Neuron (in vitro differentiated cells): ENCODE measurements around the gene PTTG1IP2.

ENCODE experiments used
- H2AFZ ChIP-seq: one replicate; pipeline ENCODE4 v1.6.1; 2013; ENCODE audit warnings: low read depth, mild to moderate bottlenecking, inconsistent platforms, low read length, moderate library complexity
- H3K27me3 ChIP-seq: one replicate; pipeline ENCODE4 v1.6.1; 2013; ENCODE audit warnings: low read length; ENCODE audit not compliant: insufficient read depth
- H3K36me3 ChIP-seq: one replicate; pipeline ENCODE4 v1.6.1; 2013; ENCODE audit warnings: low read length; ENCODE audit not compliant: insufficient read depth
- H3K4me1 ChIP-seq: one replicate; pipeline ENCODE4 v1.6.1; 2013; ENCODE audit warnings: low read length; ENCODE audit not compliant: insufficient read depth
- H3K4me3 ChIP-seq: 2 replicates; pipeline ENCODE4 v1.5.1; 2013; ENCODE audit warnings: mild to moderate bottlenecking, low read length, moderate library complexity
- H3K9me3 ChIP-seq: one replicate; pipeline ENCODE4 v1.6.1; 2013; ENCODE audit warnings: low read length

PTTG1IP2 gene

DNA sequence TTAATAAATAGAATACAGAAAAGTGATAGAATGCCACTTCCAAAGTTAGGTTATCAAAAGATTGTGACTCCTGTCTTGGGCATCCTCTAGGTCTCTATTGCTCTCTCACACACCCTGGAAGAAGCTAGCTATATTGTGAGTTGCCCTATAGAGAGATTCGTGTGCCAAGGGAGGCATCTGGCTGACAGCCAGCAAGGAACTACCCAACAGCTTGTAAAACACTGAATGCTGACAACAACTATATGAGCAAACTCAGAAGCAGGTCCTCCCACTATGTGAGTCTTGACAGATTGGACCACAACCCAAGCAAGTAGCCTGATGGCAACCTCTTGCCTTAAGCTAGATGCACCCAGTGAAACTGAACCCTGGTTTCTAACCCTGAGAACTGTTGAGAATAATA, 71.0 kb downstream of the PTTG1IP2 start:
- Histone ChIP-seq H3K36me3 (no peaks in the 10 kb centered on the region), H2AFZ (no peak overlapping the region), H3K27me3 (no peaks in the 10 kb centered on the region), H3K9me3 (no peaks in the 10 kb centered on the region), H3K4me1 (no peaks in the 10 kb centered on the region), H3K4me3 (no peak overlapping the region)

DNA sequence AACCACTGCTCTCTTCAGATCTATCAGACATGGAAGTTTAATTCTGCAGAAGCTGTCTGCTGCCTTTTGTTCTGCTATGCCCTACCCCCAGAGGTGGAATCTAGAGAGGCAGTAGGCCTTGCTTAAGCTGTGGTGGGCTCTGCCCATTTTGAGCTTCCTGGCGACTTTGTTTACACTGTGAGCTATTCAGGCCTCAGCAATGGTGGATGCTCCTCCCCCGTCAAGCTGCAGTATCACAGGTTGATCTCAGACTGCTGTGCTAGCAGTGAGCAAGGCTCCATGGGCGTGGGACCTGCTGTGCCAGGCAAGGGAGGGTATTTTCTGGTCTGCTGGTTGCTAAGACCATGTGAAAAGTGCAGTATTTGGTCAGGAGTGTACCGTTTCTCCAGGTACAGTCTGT, 81.6 kb downstream of the PTTG1IP2 start:
- no peak overlapping the region for H2AFZ ChIP-seq
- H3K36me3 ChIP-seq = no peaks in the 10 kb centered on the region
- no peaks in the 10 kb centered on the region for H3K27me3 ChIP-seq
- no peaks in the 10 kb centered on the region for H3K4me1 ChIP-seq
- H3K4me3 ChIP-seq = no peak overlapping the region
- H3K9me3 ChIP-seq = no peaks in the 10 kb centered on the region

DNA sequence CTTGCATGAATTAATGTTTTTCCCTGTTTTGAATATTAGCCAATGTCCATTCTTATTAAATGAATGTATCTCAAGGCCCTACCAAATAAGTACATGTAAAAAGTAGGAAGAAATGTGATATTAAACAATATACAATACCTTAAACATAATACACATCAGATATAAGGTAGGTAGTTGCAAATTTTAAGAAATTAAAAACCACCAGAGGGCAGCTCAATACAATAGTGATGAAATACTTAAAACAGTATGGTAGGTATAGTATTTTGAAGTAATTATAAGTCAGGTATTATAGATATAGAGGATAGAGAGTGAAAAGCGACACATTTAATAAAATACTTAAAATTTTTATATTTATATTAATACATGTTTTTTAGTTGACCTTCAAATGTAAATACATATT, 83.1 kb downstream of the PTTG1IP2 start:
- H3K4me1 ChIP-seq = no peaks in the 10 kb centered on the region
- no peaks in the 10 kb centered on the region for H3K27me3 ChIP-seq

DNA sequence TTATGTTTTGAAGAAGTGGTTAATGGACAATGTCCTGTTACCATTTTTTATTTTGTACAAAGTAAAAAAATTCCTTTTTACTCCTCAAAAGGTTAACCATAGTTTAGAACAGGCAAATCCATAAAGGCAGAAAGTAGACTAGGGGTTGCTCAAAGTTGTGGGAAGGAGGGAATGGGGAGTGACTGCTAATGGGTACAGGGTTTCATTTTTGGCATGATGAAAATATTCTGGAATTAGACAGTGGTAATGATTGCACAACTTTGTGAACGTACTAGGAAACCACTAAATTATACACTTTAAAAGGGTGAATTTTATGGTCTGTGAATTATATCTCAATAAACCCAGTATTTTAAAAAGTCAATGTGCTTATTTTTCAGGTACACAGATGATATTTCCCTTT, 91.3 kb downstream of the PTTG1IP2 start:
- H3K27me3 ChIP-seq = peaks cover 3% of the 10 kb centered on the region
- H3K9me3 ChIP-seq = no peaks in the 10 kb centered on the region
- H3K4me3 ChIP-seq = no peak overlapping the region
- no peaks in the 10 kb centered on the region for H3K36me3 ChIP-seq
- H3K4me1 ChIP-seq = no peaks in the 10 kb centered on the region
- no peak overlapping the region for H2AFZ ChIP-seq

More for the DNA sequence above, 83.1 kb downstream of the PTTG1IP2 start:
- no peaks in the 10 kb centered on the region for H3K36me3 ChIP-seq
- no peak overlapping the region for H2AFZ ChIP-seq
- H3K9me3 ChIP-seq = no peaks in the 10 kb centered on the region
- no peak overlapping the region for H3K4me3 ChIP-seq
